B cell (primary cell): ENCODE data around the gene EVPL. TPM values are rescaled to one million over a fixed set of nuclear protein-coding genes. Genes with fewer than 3 reads are reported as not detected.

Experiments
- ATAC-seq: fragments of 200-7000 bp; cut with Tn5 transposase; one replicate; pipeline ENCODE4 v1.10.0; 2021; ENCODE audit warnings: low read depth, mild to moderate bottlenecking, moderate number of reproducible peaks, moderate library complexity
- CTCF ChIA-PET: fragments of 350-600 bp; sonication (Branson Sonifier 250); formaldehyde crosslinking; loops from one replicate; lab custom pipeline; 2021; ENCODE audit warnings: antibody characterized with exemption, inconsistent platforms; lab: Charles Lee
- POLR2A ChIA-PET: fragments of 350-600 bp; sonication (Branson Sonifier 250); formaldehyde crosslinking; loops from one replicate; lab custom pipeline; 2021; ENCODE audit warnings: antibody characterized with exemption; lab: Charles Lee
- DNase-seq: peaks from one replicate; pipeline ENCODE4 v3.0.0; 2013
- H2AFZ ChIP-seq: 2 replicates; pipeline ENCODE4 v1.6.1; 2012; ENCODE audit warnings: mild to moderate bottlenecking, low read depth, low read length; ENCODE audit not compliant: insufficient read depth, poor library complexity, severe bottlenecking
- H3K27ac ChIP-seq, 2 donors: 1 replicate in 1 of 2; 2 replicates in 1 of 2; pipeline ENCODE4 v1.5.1; 2012 to 2013; ENCODE audit warnings: low read length in 2 of 2, mild to moderate bottlenecking in 2 of 2, moderate library complexity in 1 of 2
- H3K27me3 ChIP-seq, 4 experiments: fragments of 200-600 bp in 1 of 4; sonication (generic) in 1 of 4; replicated peaks in 1 of 4; 1 replicate in 2 of 4; 2 replicates in 2 of 4; pipeline versions ENCODE4 v1.6.1 to v1.7.0; 2013 to 2016; ENCODE audit warnings: low read length in 3 of 4, mild to moderate bottlenecking in 2 of 4, mixed read lengths in 1 of 4, moderate library complexity in 1 of 4; ENCODE audit not compliant: insufficient read depth in 4 of 4, control insufficient read depth in 3 of 4; ENCODE audit errors: control extremely low read depth in 1 of 4
- H3K36me3 ChIP-seq, 2 experiments: replicated peaks in 1 of 2; 1 replicate in 1 of 2; 2 replicates in 1 of 2; pipeline versions ENCODE4 v1.6.1 to v1.7.1; 2013; ENCODE audit warnings: low read length in 1 of 2; ENCODE audit not compliant: insufficient read depth in 2 of 2, control insufficient read depth in 1 of 2; ENCODE audit errors: control extremely low read depth in 1 of 2, extremely low read depth in 1 of 2
- H3K4me1 ChIP-seq, 2 donors: fragments of 200-600 bp in 1 of 2; sonication (generic) in 1 of 2; 1 replicate in 1 of 2; 2 replicates in 1 of 2; pipeline versions ENCODE4 v1.5.1 to v1.6.1; 2013 to 2017; ENCODE audit warnings: low read length in 2 of 2; ENCODE audit not compliant: control insufficient read depth in 2 of 2, insufficient read depth in 2 of 2
- H3K4me2 ChIP-seq: replicated peaks from 2 replicates; pipeline ENCODE3; 2012; ENCODE audit warnings: mild to moderate bottlenecking, low read depth, low read length; ENCODE audit not compliant: poor library complexity, severe bottlenecking
- H3K4me3 ChIP-seq, 5 experiments: fragments of 200-600 bp in 1 of 5; sonication (generic) in 1 of 5; 1 replicate in 3 of 5; 2 replicates in 2 of 5; pipeline versions ENCODE4 v1.5.1 to v1.7.0; 2011 to 2016; ENCODE audit warnings: low read length in 4 of 5, mild to moderate bottlenecking in 4 of 5, low read depth in 2 of 5, control low read depth in 1 of 5, moderate library complexity in 1 of 5; ENCODE audit not compliant: insufficient read depth in 1 of 5; ENCODE audit errors: control extremely low read depth in 1 of 5, extremely low read depth in 1 of 5
- H3K79me2 ChIP-seq: fragments of 200-600 bp; sonication (generic); one replicate; pipeline ENCODE4 v1.6.0; 2016; ENCODE audit warnings: low read length; ENCODE audit not compliant: control insufficient read depth, insufficient read depth
- H3K9ac ChIP-seq: fragments of 200-600 bp; sonication (generic); 2 replicates; pipeline ENCODE4 v1.6.1; 2017; ENCODE audit warnings: mild to moderate bottlenecking, low read length, moderate library complexity
- H3K9me3 ChIP-seq, 3 donors: one replicate each; pipeline versions ENCODE4 v1.6.1 to v1.7.1; 2013; ENCODE audit warnings: low read length in 2 of 3; ENCODE audit not compliant: control insufficient read depth in 2 of 3, insufficient read depth in 1 of 3; ENCODE audit errors: control extremely low read depth in 1 of 3
- H4K20me1 ChIP-seq: 2 replicates; pipeline ENCODE4 v1.6.0; 2012; ENCODE audit warnings: mild to moderate bottlenecking, low read length; ENCODE audit not compliant: insufficient read depth, control insufficient read depth, poor library complexity, severe bottlenecking
- H3K27ac Mint-ChIP-seq: one replicate; pipeline ENCODE4 v1.8.0; 2021; ENCODE audit warnings: mixed read lengths
- H3K27me3 Mint-ChIP-seq: one replicate; pipeline ENCODE4 v1.8.0; 2021; ENCODE audit warnings: mixed read lengths
- H3K4me1 Mint-ChIP-seq: one replicate; pipeline ENCODE4 v1.8.0; 2021; ENCODE audit warnings: mixed read lengths
- H3K4me3 Mint-ChIP-seq: one replicate; pipeline ENCODE4 v1.8.0; 2021; ENCODE audit warnings: mixed read lengths
- H3K9me3 Mint-ChIP-seq: one replicate; pipeline ENCODE4 v1.8.0; 2022; ENCODE audit warnings: mixed read lengths; ENCODE audit not compliant: insufficient read depth
- CTCF ChIP-seq: fragments of 200-600 bp; IDR thresholded peaks from one replicate; pipeline ENCODE4 v1.8.0; 2022; ENCODE audit warnings: antibody characterized with exemption, mild to moderate bottlenecking
- EZH2 ChIP-seq: IDR thresholded peaks from 2 replicates; pipeline ENCODE4 v1.6.1; 2012; ENCODE audit warnings: borderline replicate concordance, low read depth, mild to moderate bottlenecking, moderate library complexity, low read length; ENCODE audit not compliant: insufficient read depth, poor library complexity, severe bottlenecking
- WGBS: methylation state at CpG from one replicate; pipeline ENCODE4 v1.1.5; 2013; ENCODE audit warnings: missing lambda C conversion rate; ENCODE audit not compliant: insufficient coverage; 5-methylcytosine and 5-hydroxymethylcytosine counted together
- intact Hi-C: fragments of 100-400 bp; cut with micrococcal nuclease; formaldehyde crosslinking; loops from one replicate; pipeline ENCODE4 v1.10.0; 2022
- polyA plus RNA-seq: library from polyadenylated mRNA; depleted of rRNA; stranded (reverse); fragments of >200 nt; gene quantifications from 2 replicates; pipeline ENCODE4 v1.2.3, GENCODE V29; 2012
- total RNA-seq, 2 donors: library from RNA; stranded (reverse); fragments of 120-200 nt in 1 of 2; gene quantifications; 1 replicate in 1 of 2; 2 replicates in 1 of 2; pipeline versions ENCODE4 v1.2.3 to v1.2.4, GENCODE V29; 2013 to 2022

Gene EVPL
- total and polyA plus RNA-seq, 2 donors (not counting 1 experiment from before 2014, with no cell fraction given) = not detected

GRCh38 chr17:75995385-75995925, 31.7 kb downstream of the EVPL start:
- DNase-seq (no peak), ATAC-seq (no peak)
- Histone ChIP-seq H4K20me1 (no peaks in the 10 kb centered on the region), H2AFZ (no peak overlapping the region), H3K36me3 (peaks cover 0 to 5% of the 10 kb centered on the region in 2 experiments), H3K79me2 (no peaks in the 10 kb centered on the region), H3K4me2 (no peak overlapping the region), H3K4me1 (peaks cover 9 to 25% of the 10 kb centered on the region in 2 donors), H3K27ac (no peak overlapping the region), H3K4me3 (no peak overlapping the region), H3K9me3 (no peaks in the 10 kb centered on the region), H3K27me3 (no peaks in the 10 kb centered on the region), H3K9ac (no peak overlapping the region)
- H3K27me3 Mint-ChIP-seq = no peaks in the 10 kb centered on the region
- H3K4me1 Mint-ChIP-seq = peaks cover 18% of the 10 kb centered on the region
- ChIA-PET CTCF (interaction anchor here (0.9 to 1.7 kb wide), 2 partner anchors 20 to 126 kb away, joined by 3 read pairs; no protein-coding TSS in a partner anchor), POLR2A (no interaction called here)
- no peak overlapping the region for H3K4me3 Mint-ChIP-seq
- no peaks in the 10 kb centered on the region for H3K9me3 Mint-ChIP-seq
- intact Hi-C loops = no loop called here
- TF ChIP-seq EZH2 (no peak), CTCF (no peak)
- no peak overlapping the region for H3K27ac Mint-ChIP-seq
- WGBS = 92% methylated on average over 3 of the region's 7 CpGs

- Histone ChIP-seq H3K4me2 (no peak overlapping the region), H3K27ac (no peak overlapping the region), H3K4me1 (peaks cover 9 to 25% of the 10 kb centered on the region in 2 donors), H4K20me1 (no peaks in the 10 kb centered on the region), H2AFZ (no peak overlapping the region), H3K27me3 (no peaks in the 10 kb centered on the region), H3K9ac (no peak overlapping the region), H3K9me3 (no peaks in the 10 kb centered on the region), H3K79me2 (no peaks in the 10 kb centered on the region), H3K36me3 (peaks cover 0 to 5% of the 10 kb centered on the region in 2 experiments), H3K4me3 (no peak overlapping the region)
- Mint-ChIP-seq H3K4me1 (peaks cover 18% of the 10 kb centered on the region), H3K4me3 (no peak overlapping the region), H3K27me3 (no peaks in the 10 kb centered on the region), H3K27ac (no peak overlapping the region), H3K9me3 (no peaks in the 10 kb centered on the region)
- ATAC-seq (no peak), DNase-seq (no peak)
- TF ChIP-seq CTCF (no peak), EZH2 (no peak)
- ChIA-PET POLR2A (no interaction called here), CTCF (interaction anchor here (1.7 kb wide), 1 partner anchor 126 kb away, joined by 3 read pairs; no protein-coding TSS in a partner anchor)
- 97% methylated on average over 4 of the region's 5 CpGs for WGBS
- intact Hi-C loops = no loop called here
These were observed 32.2 kb downstream of the EVPL start for GRCh38 chr17:75994802-75995370.
